Stomach (tissue), 4 donors: Measurements from ENCODE around the gene ARID1B.

Source experiments
- CTCF ChIP-seq, 7 experiments: fragments of 450-650 bp in 4 of 7; fragments of 200-600 bp in 3 of 7; sonication (generic) in 3 of 7; IDR thresholded peaks; one replicate each; pipeline ENCODE4 v1.5.1; 2016 to 2019; ENCODE audit warnings: antibody characterized with exemption in 7 of 7, control low read depth in 2 of 7, mild to moderate bottlenecking in 1 of 7
- POLR2AphosphoS5 ChIP-seq, 3 donors: sonication (generic); formaldehyde crosslinking; IDR thresholded peaks; one replicate each; pipeline ENCODE4 v1.6.1; 2016; ENCODE audit warnings: antibody characterized with exemption in 3 of 3

DNA sequence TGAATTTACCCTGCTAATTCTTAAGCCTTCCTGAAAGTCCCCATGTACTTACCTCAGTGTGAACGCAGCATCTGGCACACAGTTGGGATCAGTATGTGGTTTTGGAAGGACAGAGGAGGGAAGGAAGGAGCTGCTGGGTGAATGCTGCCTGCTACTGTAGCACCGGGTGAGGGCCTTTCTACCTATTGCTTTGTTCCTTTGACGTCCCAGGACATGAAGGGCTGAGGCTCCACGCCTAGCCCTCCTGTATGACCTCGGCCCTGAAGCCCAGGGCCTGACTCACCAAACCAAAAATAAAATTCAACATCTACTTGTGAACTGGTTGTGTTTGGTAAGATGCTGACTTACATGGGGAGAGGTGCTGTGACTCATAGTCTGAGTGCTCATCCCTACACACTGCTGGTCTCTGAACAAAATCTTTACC lies 51.1 kb downstream of the ARID1B start:
- TF ChIP-seq CTCF (IDR thresholded peaks at IDR 0.05) (no peak), POLR2AphosphoS5 (IDR thresholded peaks at IDR 0.05) (peak in 1 of 3 donors; percentile 36)
